Chondrocyte (in vitro differentiated cells): ENCODE measurements around the gene FAT2. TPM values are rescaled to one million over a fixed set of nuclear protein-coding genes. Genes with fewer than 3 reads are reported as not detected.
"Not testable (repeated sequence)": the region's sequence is repeated elsewhere in the genome, so short reads cannot be mapped to it uniquely, and the experiment has no call there.

Experiments used
- DNase-seq: peaks from one replicate; pipeline ENCODE4 v3.0.0; 2021; ENCODE audit warnings: mixed read lengths, low spot score
- H3K27ac Mint-ChIP-seq: one replicate; pipeline ENCODE4 v1.8.0; 2021; ENCODE audit warnings: mild to moderate bottlenecking, moderate library complexity, mixed read lengths; ENCODE audit not compliant: unreplicated experiment
- H3K27me3 Mint-ChIP-seq: 2 replicates; pipeline ENCODE4 v1.8.0; 2021; ENCODE audit warnings: low read depth, mixed read lengths
- H3K36me3 Mint-ChIP-seq: 2 replicates; pipeline ENCODE4 v1.8.0; 2021; ENCODE audit warnings: low read depth, mixed read lengths
- H3K4me1 Mint-ChIP-seq: 2 replicates; pipeline ENCODE4 v1.8.0; 2021; ENCODE audit warnings: low read depth, mild to moderate bottlenecking, mixed read lengths
- H3K4me3 Mint-ChIP-seq: one replicate; pipeline ENCODE4 v1.8.0; 2021; ENCODE audit warnings: mild to moderate bottlenecking, moderate library complexity, mixed read lengths; ENCODE audit not compliant: unreplicated experiment
- H3K9me3 Mint-ChIP-seq: 2 replicates; pipeline ENCODE4 v1.8.0; 2021; ENCODE audit warnings: low read depth, mixed read lengths
- CTCF ChIP-seq: fragments of 200-600 bp; sonication (generic); IDR thresholded peaks from 2 replicates; pipeline ENCODE4 v1.5.0; 2021; ENCODE audit warnings: antibody characterized with exemption, mild to moderate bottlenecking, moderate library complexity
- total RNA-seq: library from RNA; stranded (reverse); gene quantifications from 3 replicates; pipeline ENCODE4 v1.2.1, GENCODE V29; 2021

Gene FAT2
- total RNA-seq, 1 donor from 2014 or later, result 2.2 TPM

- no peak for TF ChIP-seq CTCF
- Mint-ChIP-seq H3K36me3 (no peaks in the 10 kb centered on the region), H3K9me3 (no peaks in the 10 kb centered on the region), H3K27me3 (no peaks in the 10 kb centered on the region), H3K4me1 (peaks cover 27% of the 10 kb centered on the region), H3K27ac (no peak overlapping the region), H3K4me3 (no peak overlapping the region)
- DNase-seq, result no peak
Observed at GRCh38 chr5:151587796-151588555, 3.2 kb downstream of the FAT2 start.

- no peaks in the 10 kb centered on the region for H3K9me3 Mint-ChIP-seq
- H3K36me3 Mint-ChIP-seq, result no peaks in the 10 kb centered on the region
- H3K4me1 Mint-ChIP-seq, result peaks cover 25% of the 10 kb centered on the region
- no peak for TF ChIP-seq CTCF
- DNase-seq, result no peak
- H3K27me3 Mint-ChIP-seq, result no peaks in the 10 kb centered on the region
- no peak overlapping the region for H3K27ac Mint-ChIP-seq
- H3K4me3 Mint-ChIP-seq, result no peak overlapping the region
Observed at GRCh38 chr5:151585970-151586369, 5.2 kb downstream of the FAT2 start.

- peaks cover 24% of the 10 kb centered on the region for H3K4me1 Mint-ChIP-seq
- not testable (repeated sequence) for H3K27ac Mint-ChIP-seq, H3K27me3 Mint-ChIP-seq, H3K36me3 Mint-ChIP-seq, H3K4me3 Mint-ChIP-seq, H3K9me3 Mint-ChIP-seq, DNase-seq
Observed at GRCh38 chr5:151585344-151585743, 5.8 kb downstream of the FAT2 start.

- no peak for DNase-seq
- Mint-ChIP-seq H3K9me3 (no peaks in the 10 kb centered on the region), H3K4me1 (peaks cover 20% of the 10 kb centered on the region), H3K27me3 (no peaks in the 10 kb centered on the region), H3K27ac (no peak overlapping the region), H3K4me3 (no peak overlapping the region), H3K36me3 (no peaks in the 10 kb centered on the region)
- no peak for TF ChIP-seq CTCF
Observed at GRCh38 chr5:151584057-151584937, 6.8 kb downstream of the FAT2 start.

- Mint-ChIP-seq H3K9me3 (no peaks in the 10 kb centered on the region), H3K4me1 (peaks cover 24% of the 10 kb centered on the region), H3K4me3 (no peak overlapping the region), H3K36me3 (peaks cover 1% of the 10 kb centered on the region), H3K27me3 (peaks cover 2% of the 10 kb centered on the region), H3K27ac (no peak overlapping the region)
- no peak for DNase-seq
- TF ChIP-seq CTCF, result no peak
Observed at GRCh38 chr5:151581812-151582583, 9.1 kb downstream of the FAT2 start.
